SK-N-SH (cell line): Measurements from ENCODE around the gene RNU1-2.

ENCODE experiments used
- CHD2 ChIP-seq: fragments of 150-350 bp; IDR thresholded peaks from 2 replicates; pipeline ENCODE4 v1.6.1; 2018; ENCODE audit warnings: low read length; ENCODE audit not compliant: partially characterized antibody
- CTCF ChIP-seq: fragments of 200-600 bp; sonication (generic); IDR thresholded peaks from 2 replicates; pipeline ENCODE4 v1.6.1; 2017; ENCODE audit warnings: antibody characterized with exemption, mild to moderate bottlenecking, moderate library complexity
- ELF1 ChIP-seq: IDR thresholded peaks from 2 replicates; pipeline ENCODE4 v1.4.0; 2012
- MEF2A ChIP-seq: IDR thresholded peaks from 2 replicates; pipeline ENCODE4 v1.4.0; 2012; ENCODE audit warnings: low read depth, borderline replicate concordance
- SIN3A ChIP-seq: IDR thresholded peaks from 2 replicates; pipeline ENCODE4 v1.6.1; 2012; ENCODE audit warnings: low read depth, mild to moderate bottlenecking, low read length, moderate library complexity, borderline replicate concordance
- USF1 ChIP-seq: IDR thresholded peaks from 2 replicates; pipeline ENCODE4 v1.4.0; 2012; ENCODE audit warnings: low read depth, borderline replicate concordance
- USF2 ChIP-seq: fragments of 150-350 bp; IDR thresholded peaks from 2 replicates; pipeline ENCODE4 v1.6.1; 2017; ENCODE audit warnings: antibody characterized with exemption, low read length, low read depth, borderline replicate concordance
- ZBTB33 ChIP-seq: IDR thresholded peaks from 2 replicates; pipeline ENCODE4 v1.4.0; 2012; ENCODE audit warnings: low read depth, borderline replicate concordance

- TF ChIP-seq USF2 = no peak
- TF ChIP-seq ELF1 = no peak
- TF ChIP-seq MEF2A = no peak
- no peak for TF ChIP-seq CHD2
- TF ChIP-seq CTCF = no peak
- TF ChIP-seq SIN3A = no peak
- TF ChIP-seq ZBTB33 = no peak
- TF ChIP-seq USF1 = no peak
Observed at GRCh38 chr1:16920951-16921350, 25.2 kb downstream of the RNU1-2 start.
